GM21381 (cell line): ENCODE data around the gene COX8C.
A peak's percentile ranks its signal among the peaks of the same experiment; 100 is the strongest.

ENCODE experiments used
- ATAC-seq: cut with Tn5 transposase; IDR thresholded peaks from one replicate; pipeline ENCODE4 v1.9.1; 2021; ENCODE audit warnings: mild to moderate bottlenecking, moderate library complexity; ENCODE audit not compliant: unreplicated experiment

COX8C gene

DNA sequence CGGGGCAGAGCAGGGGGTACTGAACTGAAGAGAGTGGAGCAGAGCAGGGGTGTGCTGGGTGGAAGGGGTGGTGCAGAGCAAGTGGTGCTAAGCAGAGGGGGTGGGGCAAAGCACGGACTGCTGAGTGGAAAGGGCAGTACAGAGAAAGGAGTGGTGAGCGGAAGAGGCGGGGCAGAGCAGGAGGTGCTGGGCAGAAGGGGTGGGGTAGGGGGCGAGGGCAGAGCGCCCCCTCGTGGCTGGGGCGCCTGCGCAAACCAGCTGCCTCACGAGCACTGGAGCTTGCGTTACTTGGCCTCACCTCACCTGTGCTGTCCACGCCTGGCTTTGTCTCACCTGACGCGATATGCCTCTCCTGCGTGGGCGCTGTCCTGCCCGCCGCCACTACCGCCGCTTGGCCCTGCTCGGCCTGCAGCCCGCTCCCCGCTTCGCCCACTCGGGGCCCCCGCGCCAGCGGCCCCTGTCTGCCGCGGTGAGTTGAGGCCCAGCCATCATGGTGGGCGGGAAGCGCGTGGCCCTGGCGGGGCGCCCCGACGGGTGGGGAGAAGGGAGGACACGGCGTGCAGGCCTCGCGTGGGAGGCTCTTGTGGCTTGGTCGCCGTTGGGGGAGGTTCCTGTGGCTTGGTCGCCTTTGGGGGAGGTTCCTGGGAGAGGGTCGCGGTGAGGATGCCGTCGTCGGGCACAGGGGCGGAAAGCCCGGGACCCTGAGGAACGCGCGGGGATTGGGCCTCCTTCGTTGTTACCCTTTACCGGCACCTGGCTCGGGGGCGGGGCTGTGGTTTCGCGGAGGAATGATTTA is at the start of gene COX8C:
Gene COX8C, plus strand, starts transcription at position 257 of the 796 bp plus-strand sequence. Its CDS starts 87 bp downstream, at position 344.
- ATAC-seq = no peak

DNA sequence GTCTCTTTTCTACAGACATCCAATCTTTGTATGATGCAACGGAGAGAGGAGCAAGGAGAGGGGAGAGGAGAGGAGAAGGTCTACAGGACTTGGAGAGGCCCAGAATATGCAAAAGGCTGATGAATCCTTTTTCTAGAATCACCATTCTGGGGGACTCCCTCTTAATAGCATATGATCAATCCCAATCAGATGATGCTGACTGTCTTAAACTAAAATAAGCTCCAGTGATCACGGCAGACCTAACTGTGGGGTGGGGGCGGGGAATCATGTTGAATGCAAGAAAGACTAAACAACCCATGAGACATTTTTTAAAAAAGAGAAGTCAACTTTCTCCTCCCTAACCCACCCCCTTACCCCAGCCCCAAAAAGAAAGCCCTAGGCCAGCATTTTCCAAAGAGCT is 47.6 kb upstream of the COX8C start:
- ATAC-seq = no peak

DNA sequence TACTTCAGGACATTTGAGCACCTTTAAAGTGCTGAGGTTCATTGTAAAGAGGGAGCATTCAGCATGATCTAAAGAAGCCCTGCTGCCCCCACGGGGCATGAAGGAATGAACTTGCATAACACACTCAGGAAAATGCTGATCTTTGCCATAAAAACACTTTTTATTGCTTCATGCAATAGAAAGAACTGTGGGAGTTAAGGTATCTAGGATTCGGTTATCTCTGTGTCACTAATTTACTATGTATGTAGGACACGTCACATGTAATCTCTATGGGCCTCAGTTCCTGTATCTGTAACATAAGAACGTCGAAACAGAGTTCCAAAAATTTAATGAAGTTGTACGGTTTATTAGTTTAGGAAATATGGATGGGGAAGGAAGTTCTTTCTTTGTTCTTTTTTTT is 47.1 kb upstream of the COX8C start:
- no peak for ATAC-seq

- ATAC-seq = no peak
Measured at GRCh38 chr14:93301821-93302447, 45.0 kb upstream of the COX8C start.

DNA sequence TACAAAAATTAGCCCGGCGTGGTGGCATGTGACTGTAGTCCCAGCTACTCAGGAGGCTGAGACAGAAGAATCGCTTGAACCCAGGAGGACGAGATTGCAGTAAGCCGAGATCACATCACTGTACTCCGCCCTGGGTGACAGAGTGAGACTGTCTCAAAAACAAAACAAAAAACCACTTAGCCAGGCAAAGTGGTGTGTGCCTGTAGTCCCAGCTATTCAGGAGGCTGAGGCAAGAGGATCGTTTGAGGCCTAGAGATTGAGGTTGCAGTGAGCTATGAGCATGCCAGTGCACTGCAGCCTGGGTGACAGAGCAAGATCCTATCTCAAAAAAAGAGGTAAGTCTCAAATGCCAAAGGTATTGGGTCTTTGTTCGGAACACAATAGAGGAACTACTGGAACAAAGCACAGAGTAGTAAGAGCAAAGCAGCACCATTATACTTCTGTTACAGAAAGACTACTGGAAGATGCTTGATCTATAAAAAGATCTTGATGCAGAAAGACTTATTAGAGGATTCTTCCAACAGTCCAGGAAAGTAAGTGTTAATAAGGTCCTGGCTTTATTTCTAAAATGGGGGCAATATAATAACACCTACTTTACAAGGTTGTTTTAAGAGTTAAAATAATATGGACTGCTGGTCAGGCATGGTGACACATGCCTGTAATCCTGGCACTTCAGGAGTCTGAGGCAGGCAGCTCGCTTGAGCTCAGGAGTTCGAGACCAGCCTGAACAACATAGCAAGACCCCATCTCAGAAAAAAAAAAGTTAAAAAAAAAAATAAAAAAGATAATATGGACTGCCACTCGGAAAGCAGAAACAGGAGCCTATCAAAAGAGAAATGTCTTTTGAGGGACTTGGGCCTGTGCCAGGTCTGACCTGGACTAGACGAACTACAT is 44.0 kb upstream of the COX8C start:
- ATAC-seq = no peak

- no peak for ATAC-seq
Measured at GRCh38 chr14:93303659-93304058, 43.3 kb upstream of the COX8C start.

DNA sequence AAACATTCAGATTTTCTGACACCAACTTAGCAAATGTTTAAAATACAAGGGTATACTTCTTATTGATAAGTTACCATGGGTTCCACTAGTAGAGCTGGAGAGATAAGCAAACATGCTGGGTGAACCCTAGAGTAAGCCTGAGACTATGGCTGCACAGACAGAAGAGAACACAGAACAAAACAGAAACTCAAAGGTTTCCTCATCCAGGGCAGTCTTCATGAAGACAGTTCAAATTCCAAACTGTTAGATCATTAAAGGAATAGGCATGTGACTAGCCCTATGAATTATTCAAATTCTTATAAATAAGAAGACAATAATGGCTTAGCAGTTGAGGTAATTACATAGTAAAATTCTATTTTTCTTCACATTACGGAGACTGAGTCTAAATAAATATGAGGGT is 42.2 kb upstream of the COX8C start:
- ATAC-seq = no peak

- ATAC-seq = no peak
Measured at GRCh38 chr14:93305725-93306418, 41.1 kb upstream of the COX8C start.

GRCh38 chr14:93306812-93307211 is 40.2 kb upstream of the COX8C start:
- no peak for ATAC-seq

GRCh38 chr14:93308686-93309345 is 38.2 kb upstream of the COX8C start:
- no peak for ATAC-seq

DNA sequence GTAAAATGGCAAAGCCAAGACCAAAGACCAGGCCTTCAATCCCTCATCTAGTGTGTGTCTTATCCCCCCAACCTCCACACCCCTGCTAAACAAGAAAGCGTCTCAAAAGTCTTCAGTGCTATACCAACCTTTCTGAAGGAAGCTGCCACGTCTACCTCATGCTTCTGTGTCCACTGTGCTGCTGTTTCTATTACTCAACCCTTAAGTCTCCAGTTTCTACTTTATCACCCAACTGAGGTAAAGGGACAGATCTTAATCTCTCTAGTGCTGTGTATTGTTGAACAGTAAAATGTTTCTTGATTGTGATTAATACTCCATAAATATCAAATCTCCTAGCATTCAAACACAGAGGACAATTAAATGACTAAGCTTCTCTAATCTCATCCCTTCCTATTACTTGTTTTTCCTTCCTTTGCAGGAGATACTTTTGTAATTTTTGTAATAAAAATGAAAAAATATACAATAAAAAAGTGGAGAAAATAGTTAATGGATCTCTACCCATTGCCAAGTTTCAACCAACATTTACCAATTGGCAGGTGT is 37.5 kb upstream of the COX8C start:
- no peak for ATAC-seq

DNA sequence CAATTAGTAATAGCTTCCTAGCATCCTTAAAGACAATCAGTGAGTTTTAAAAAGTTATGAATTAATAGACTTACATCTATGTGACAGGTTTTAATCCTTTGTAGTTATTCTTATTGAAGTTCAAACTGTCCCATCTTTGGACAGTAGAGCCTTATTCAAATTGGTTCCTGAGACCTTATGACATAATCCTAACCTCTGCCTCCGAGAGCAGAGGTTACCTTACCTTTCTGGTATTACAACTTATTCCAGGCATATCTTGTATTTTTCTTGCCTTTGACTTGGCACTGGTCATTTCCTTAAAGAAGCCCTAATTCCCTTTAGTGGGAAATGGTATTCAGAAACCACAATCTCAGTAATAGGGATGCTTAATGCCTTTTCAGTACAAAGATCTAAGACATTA is 35.9 kb upstream of the COX8C start:
- ATAC-seq = no peak

- ATAC-seq = no peak
Measured at GRCh38 chr14:93315575-93315974, 31.4 kb upstream of the COX8C start.

- ATAC-seq = no peak
Measured at GRCh38 chr14:93316716-93317115, 30.3 kb upstream of the COX8C start.

DNA sequence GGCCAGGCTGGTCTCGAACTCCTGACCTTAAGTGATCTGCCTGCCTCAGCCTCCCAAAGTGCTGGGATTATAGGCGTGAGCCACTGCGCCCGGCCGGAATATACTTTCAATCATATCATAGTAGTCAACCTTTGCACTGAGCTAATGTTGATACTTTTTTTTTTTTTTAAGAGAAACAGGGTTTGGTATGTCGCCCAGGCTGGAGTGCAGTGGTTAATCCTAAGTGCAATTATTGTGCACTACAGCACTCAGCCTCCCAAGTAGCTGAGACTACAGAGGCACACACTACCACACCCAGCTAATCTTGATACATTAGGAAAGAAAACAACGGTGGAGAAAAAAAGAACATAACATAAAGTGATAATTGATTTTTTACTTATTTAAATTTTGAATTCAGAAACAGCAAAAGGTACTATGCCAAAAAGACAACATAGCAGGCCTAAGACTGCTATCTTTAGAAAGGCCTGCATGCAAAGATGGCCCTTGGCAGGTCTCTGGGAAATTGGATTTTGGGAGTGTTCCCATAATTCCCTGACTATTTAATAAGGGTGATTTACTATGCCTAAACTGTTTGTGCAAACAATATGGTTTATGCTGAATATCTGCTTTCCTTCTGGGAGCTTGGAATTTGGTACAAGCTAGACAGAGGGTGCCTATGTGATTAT is 29.6 kb upstream of the COX8C start:
- ATAC-seq = no peak

GRCh38 chr14:93317875-93318807 is 28.8 kb upstream of the COX8C start:
- ATAC-seq = no peak

- no peak for ATAC-seq
Measured at GRCh38 chr14:93318927-93319326, 28.1 kb upstream of the COX8C start.

- peak; percentile 24 for ATAC-seq
Measured at GRCh38 chr14:93319494-93319893, 27.5 kb upstream of the COX8C start.
